ENCODE results near the gene CLDN19.

DNA sequence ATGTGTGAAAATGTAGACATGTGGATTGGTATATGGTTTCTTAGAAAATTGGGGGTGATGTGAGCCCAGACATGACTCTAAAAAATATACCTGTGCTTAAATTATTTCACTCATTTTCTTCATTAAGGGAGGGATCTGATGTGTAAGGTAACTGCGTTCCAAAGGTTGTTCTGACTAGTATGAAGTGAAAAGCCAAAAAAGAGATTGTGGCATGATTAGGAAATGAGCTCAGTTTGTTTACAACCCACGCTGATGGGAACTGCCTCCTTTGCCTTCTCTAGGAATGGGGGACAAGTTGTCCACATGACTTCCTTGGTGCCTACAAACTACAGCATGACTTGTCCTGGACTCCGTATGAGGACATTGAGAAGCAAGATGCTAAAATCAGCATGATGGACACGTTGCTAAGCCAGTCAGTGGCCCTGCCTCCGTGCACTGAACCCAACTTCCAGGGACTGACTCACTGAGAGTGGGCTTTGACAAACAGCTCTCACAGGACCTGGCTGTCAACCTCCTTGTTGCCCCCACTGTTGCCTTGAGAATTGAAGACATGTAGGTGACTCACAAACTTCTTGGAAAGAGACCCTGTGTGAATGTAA lies 35.0 kb upstream of the CLDN19 start:
- TF ChIP-seq, protein P1, sequence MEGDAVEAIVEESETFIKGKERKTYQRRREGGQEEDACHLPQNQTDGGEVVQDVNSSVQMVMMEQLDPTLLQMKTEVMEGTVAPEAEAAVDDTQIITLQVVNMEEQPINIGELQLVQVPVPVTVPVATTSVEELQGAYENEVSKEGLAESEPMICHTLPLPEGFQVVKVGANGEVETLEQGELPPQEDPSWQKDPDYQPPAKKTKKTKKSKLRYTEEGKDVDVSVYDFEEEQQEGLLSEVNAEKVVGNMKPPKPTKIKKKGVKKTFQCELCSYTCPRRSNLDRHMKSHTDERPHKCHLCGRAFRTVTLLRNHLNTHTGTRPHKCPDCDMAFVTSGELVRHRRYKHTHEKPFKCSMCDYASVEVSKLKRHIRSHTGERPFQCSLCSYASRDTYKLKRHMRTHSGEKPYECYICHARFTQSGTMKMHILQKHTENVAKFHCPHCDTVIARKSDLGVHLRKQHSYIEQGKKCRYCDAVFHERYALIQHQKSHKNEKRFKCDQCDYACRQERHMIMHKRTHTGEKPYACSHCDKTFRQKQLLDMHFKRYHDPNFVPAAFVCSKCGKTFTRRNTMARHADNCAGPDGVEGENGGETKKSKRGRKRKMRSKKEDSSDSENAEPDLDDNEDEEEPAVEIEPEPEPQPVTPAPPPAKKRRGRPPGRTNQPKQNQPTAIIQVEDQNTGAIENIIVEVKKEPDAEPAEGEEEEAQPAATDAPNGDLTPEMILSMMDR (conservative IDR thresholded peaks at IDR 0.05; ENCODE audit: low read depth, low read length) = no peak
- no peak for TF ChIP-seq EZH2 (IDR thresholded peaks at IDR 0.05; ENCODE audit: borderline replicate concordance, low read depth, low read length, poor library complexity, severe bottlenecking)
